WTC11 (cell line): Measurements from ENCODE around the gene EXOC4. TPM values are rescaled to one million over a fixed set of nuclear protein-coding genes. Genes with fewer than 3 reads are reported as not detected.

ENCODE experiments used
- ATAC-seq: fragments of 200-7000 bp; cut with Tn5 transposase; 2 replicates; pipeline ENCODE4 v1.10.0; 2021; ENCODE audit warnings: mild to moderate bottlenecking, moderate library complexity
- CTCF ChIA-PET: fragments of 300-600 bp; sonication (Branson Sonifier 250); formaldehyde crosslinking; loops from one replicate; lab custom pipeline; 2021; ENCODE audit warnings: antibody characterized with exemption; lab: Charles Lee
- POLR2A ChIA-PET: fragments of 350-600 bp; sonication (Branson Sonifier 250); formaldehyde crosslinking; loops from one replicate; lab custom pipeline; 2021; ENCODE audit warnings: antibody characterized with exemption; lab: Charles Lee
- DNase-seq: peaks from one replicate; pipeline ENCODE4 v3.0.0; 2021; ENCODE audit warnings: low spot score
- H3K27ac Mint-ChIP-seq: 2 replicates; pipeline ENCODE4 v1.8.0; 2021; ENCODE audit warnings: mixed read lengths
- H3K27me3 Mint-ChIP-seq: 2 replicates; pipeline ENCODE4 v1.8.0; 2021; ENCODE audit warnings: low read depth, mild to moderate bottlenecking, moderate library complexity, mixed read lengths
- H3K36me3 Mint-ChIP-seq: 2 replicates; pipeline ENCODE4 v1.8.0; 2021; ENCODE audit warnings: mixed read lengths
- H3K4me1 Mint-ChIP-seq: 2 replicates; pipeline ENCODE4 v1.8.0; 2022; ENCODE audit warnings: mixed read lengths
- H3K4me3 Mint-ChIP-seq: 2 replicates; pipeline ENCODE4 v1.8.0; 2021; ENCODE audit warnings: mild to moderate bottlenecking, moderate library complexity, mixed read lengths
- H3K9me3 Mint-ChIP-seq: 2 replicates; pipeline ENCODE4 v1.8.0; 2021; ENCODE audit warnings: mixed read lengths
- ATF1 ChIP-seq: sonication (generic); formaldehyde crosslinking; IDR thresholded peaks from 2 replicates; pipeline ENCODE4 v1.8.1; 2023; ENCODE audit warnings: mild to moderate bottlenecking, moderate library complexity, missing genetic modification reagents
- ATF2 ChIP-seq: sonication (generic); formaldehyde crosslinking; IDR thresholded peaks from 2 replicates; pipeline ENCODE4 v1.8.1; 2022; ENCODE audit warnings: low read depth, missing genetic modification reagents, borderline replicate concordance
- ELF4 ChIP-seq: sonication (generic); formaldehyde crosslinking; IDR thresholded peaks from 2 replicates; pipeline ENCODE4 v1.8.1; 2022; ENCODE audit warnings: low read depth, mild to moderate bottlenecking, moderate library complexity, missing genetic modification reagents
- GABPB1 ChIP-seq: sonication (generic); formaldehyde crosslinking; IDR thresholded peaks from 2 replicates; pipeline ENCODE4 v1.8.1; 2023; ENCODE audit warnings: mild to moderate bottlenecking, missing genetic modification reagents
- GTF2I ChIP-seq: fragments of 250-450 bp; sonication (Bioruptor Pico); conservative IDR thresholded peaks from 2 replicates; pipeline ENCODE4 v1.4.0; 2021; ENCODE audit warnings: mild to moderate bottlenecking
- NFYB ChIP-seq: sonication (generic); formaldehyde crosslinking; conservative IDR thresholded peaks from 2 replicates; pipeline ENCODE4 v1.8.0; 2022; ENCODE audit warnings: low read depth, missing genetic modification reagents
- PRRX2 ChIP-seq: fragments of 250-450 bp; sonication (Bioruptor Pico); IDR thresholded peaks from 2 replicates; pipeline ENCODE4 v1.8.0; 2021; ENCODE audit warnings: mild to moderate bottlenecking
- SMAD3 ChIP-seq: sonication (generic); formaldehyde crosslinking; IDR thresholded peaks from 2 replicates; pipeline ENCODE4 v1.8.0; 2022; ENCODE audit warnings: missing genetic modification reagents, mild to moderate bottlenecking, borderline replicate concordance
- SMAD4 ChIP-seq: sonication (generic); formaldehyde crosslinking; IDR thresholded peaks from 2 replicates; pipeline ENCODE4 v1.8.0; 2022; ENCODE audit warnings: mild to moderate bottlenecking, missing genetic modification reagents
- TCF7 ChIP-seq: sonication (generic); formaldehyde crosslinking; IDR thresholded peaks from 2 replicates; pipeline ENCODE4 v1.8.0; 2022; ENCODE audit warnings: mild to moderate bottlenecking, low read depth, missing genetic modification reagents, moderate library complexity
- TEAD4 ChIP-seq: sonication (generic); formaldehyde crosslinking; IDR thresholded peaks from 2 replicates; pipeline ENCODE4 v1.8.0; 2022; ENCODE audit warnings: mild to moderate bottlenecking, missing genetic modification reagents
- USF2 ChIP-seq: sonication (generic); formaldehyde crosslinking; IDR thresholded peaks from 2 replicates; pipeline ENCODE4 v1.8.1; 2023; ENCODE audit warnings: mild to moderate bottlenecking, missing genetic modification reagents, moderate library complexity
- ZNF232 ChIP-seq: sonication (generic); formaldehyde crosslinking; IDR thresholded peaks from 2 replicates; pipeline ENCODE4 v1.8.0; 2022; ENCODE audit warnings: mild to moderate bottlenecking, missing genetic modification reagents
- ZNF532 ChIP-seq: fragments of 250-450 bp; sonication (Bioruptor Pico); IDR thresholded peaks from 2 replicates; pipeline ENCODE4 v1.9.0; 2021; ENCODE audit warnings: mild to moderate bottlenecking, borderline replicate concordance
- total RNA-seq: library from RNA; stranded (reverse); gene quantifications from 3 replicates; pipeline ENCODE4 v1.2.3, GENCODE V29; 2021
- TF ChIP-seq, protein P1 (sequence below): sonication (generic); formaldehyde crosslinking; IDR thresholded peaks from 2 replicates; pipeline ENCODE4 v1.8.0; 2023; ENCODE audit warnings: mild to moderate bottlenecking, missing genetic modification reagents
- TF ChIP-seq, protein P2 (sequence below): sonication (generic); formaldehyde crosslinking; IDR thresholded peaks from 2 replicates; pipeline ENCODE4 v1.8.0; 2022; ENCODE audit warnings: missing genetic modification reagents

The EXOC4 gene
- total RNA-seq, 1 experiment from 2014 or later = 62.0 TPM

- Mint-ChIP-seq H3K9me3 (peaks cover 5% of the 10 kb centered on the region), H3K4me3 (no peak overlapping the region), H3K4me1 (peaks cover 18% of the 10 kb centered on the region)
- CTCF ChIA-PET = no interaction called here
- TF ChIP-seq ZNF232 (CRISPR knock-in tag) (no peak), SMAD3 (CRISPR knock-in tag) (no peak), NFYB (CRISPR knock-in tag) (no peak), PRRX2 (no peak), USF2 (CRISPR knock-in tag) (no peak), GABPB1 (CRISPR knock-in tag) (no peak), ATF1 (CRISPR knock-in tag) (no peak), TEAD4 (no peak), ATF2 (CRISPR knock-in tag) (no peak), GTF2I (CRISPR knock-in tag) (no peak), TCF7 (no peak), ELF4 (no peak), ZNF532 (CRISPR knock-in tag) (no peak), SMAD4 (CRISPR knock-in tag) (no peak)
- TF ChIP-seq, protein P1, sequence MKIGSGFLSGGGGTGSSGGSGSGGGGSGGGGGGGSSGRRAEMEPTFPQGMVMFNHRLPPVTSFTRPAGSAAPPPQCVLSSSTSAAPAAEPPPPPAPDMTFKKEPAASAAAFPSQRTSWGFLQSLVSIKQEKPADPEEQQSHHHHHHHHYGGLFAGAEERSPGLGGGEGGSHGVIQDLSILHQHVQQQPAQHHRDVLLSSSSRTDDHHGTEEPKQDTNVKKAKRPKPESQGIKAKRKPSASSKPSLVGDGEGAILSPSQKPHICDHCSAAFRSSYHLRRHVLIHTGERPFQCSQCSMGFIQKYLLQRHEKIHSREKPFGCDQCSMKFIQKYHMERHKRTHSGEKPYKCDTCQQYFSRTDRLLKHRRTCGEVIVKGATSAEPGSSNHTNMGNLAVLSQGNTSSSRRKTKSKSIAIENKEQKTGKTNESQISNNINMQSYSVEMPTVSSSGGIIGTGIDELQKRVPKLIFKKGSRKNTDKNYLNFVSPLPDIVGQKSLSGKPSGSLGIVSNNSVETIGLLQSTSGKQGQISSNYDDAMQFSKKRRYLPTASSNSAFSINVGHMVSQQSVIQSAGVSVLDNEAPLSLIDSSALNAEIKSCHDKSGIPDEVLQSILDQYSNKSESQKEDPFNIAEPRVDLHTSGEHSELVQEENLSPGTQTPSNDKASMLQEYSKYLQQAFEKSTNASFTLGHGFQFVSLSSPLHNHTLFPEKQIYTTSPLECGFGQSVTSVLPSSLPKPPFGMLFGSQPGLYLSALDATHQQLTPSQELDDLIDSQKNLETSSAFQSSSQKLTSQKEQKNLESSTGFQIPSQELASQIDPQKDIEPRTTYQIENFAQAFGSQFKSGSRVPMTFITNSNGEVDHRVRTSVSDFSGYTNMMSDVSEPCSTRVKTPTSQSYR (CRISPR knock-in tag) = no peak
- TF ChIP-seq, protein P2, sequence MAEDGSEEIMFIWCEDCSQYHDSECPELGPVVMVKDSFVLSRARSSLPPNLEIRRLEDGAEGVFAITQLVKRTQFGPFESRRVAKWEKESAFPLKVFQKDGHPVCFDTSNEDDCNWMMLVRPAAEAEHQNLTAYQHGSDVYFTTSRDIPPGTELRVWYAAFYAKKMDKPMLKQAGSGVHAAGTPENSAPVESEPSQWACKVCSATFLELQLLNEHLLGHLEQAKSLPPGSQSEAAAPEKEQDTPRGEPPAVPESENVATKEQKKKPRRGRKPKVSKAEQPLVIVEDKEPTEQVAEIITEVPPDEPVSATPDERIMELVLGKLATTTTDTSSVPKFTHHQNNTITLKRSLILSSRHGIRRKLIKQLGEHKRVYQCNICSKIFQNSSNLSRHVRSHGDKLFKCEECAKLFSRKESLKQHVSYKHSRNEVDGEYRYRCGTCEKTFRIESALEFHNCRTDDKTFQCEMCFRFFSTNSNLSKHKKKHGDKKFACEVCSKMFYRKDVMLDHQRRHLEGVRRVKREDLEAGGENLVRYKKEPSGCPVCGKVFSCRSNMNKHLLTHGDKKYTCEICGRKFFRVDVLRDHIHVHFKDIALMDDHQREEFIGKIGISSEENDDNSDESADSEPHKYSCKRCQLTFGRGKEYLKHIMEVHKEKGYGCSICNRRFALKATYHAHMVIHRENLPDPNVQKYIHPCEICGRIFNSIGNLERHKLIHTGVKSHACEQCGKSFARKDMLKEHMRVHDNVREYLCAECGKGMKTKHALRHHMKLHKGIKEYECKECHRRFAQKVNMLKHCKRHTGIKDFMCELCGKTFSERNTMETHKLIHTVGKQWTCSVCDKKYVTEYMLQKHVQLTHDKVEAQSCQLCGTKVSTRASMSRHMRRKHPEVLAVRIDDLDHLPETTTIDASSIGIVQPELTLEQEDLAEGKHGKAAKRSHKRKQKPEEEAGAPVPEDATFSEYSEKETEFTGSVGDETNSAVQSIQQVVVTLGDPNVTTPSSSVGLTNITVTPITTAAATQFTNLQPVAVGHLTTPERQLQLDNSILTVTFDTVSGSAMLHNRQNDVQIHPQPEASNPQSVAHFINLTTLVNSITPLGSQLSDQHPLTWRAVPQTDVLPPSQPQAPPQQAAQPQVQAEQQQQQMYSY (CRISPR knock-in tag) = no peak
- TF ChIP-seq, all 79 proteins: peak for 0
- POLR2A ChIA-PET = no interaction called here
- no peak for ATAC-seq
- H3K27ac Mint-ChIP-seq = peak overlapping the region; percentile 2; the same call in 1 of the 2 replicates
- no peaks in the 10 kb centered on the region for H3K27me3 Mint-ChIP-seq
- peaks cover 6% of the 10 kb centered on the region for H3K36me3 Mint-ChIP-seq
- DNase-seq = no peak
These were observed 330.8 kb downstream of the EXOC4 start for GRCh38 chr7:133583545-133584171.
